Activated CD8-positive, alpha-beta memory T cell treated with anti-CD3 and anti-CD28 coated beads, Interleukin-2, amount 50 U/mL, for 24 hours (primary cell): ENCODE data around the gene GALNT1.
"Not testable (repeated sequence)": the region's sequence is repeated elsewhere in the genome, so short reads cannot be mapped to it uniquely, and the experiment has no call there.

Experiments used
- DNase-seq: peaks from one replicate; pipeline ENCODE4 v3.0.0-alpha.2; 2020; ENCODE audit errors: extremely low read depth

The GALNT1 gene

GRCh38 chr18:35581546-35581897, at the start of gene GALNT1:
TSS of gene GALNT1 (plus strand) at chr18:35581740. CDS start at chr18:35654663, 72,923 bp downstream.
- DNase-seq, result no peak

- no peak for DNase-seq
Measured at GRCh38 chr18:35533916-35534405, 47.6 kb upstream of the GALNT1 start.

- DNase-seq, result no peak
Measured at GRCh38 chr18:35535297-35535696, 46.2 kb upstream of the GALNT1 start.

- DNase-seq, result no peak
Measured at GRCh38 chr18:35542356-35542755, 39.2 kb upstream of the GALNT1 start.

GRCh38 chr18:35547008-35547605, 34.4 kb upstream of the GALNT1 start:
- no peak for DNase-seq

GRCh38 chr18:35549564-35549963, 32.0 kb upstream of the GALNT1 start:
- no peak for DNase-seq

GRCh38 chr18:35553300-35553699, 28.2 kb upstream of the GALNT1 start:
- DNase-seq, result no peak

GRCh38 chr18:35555538-35555937, 26.0 kb upstream of the GALNT1 start:
- DNase-seq, result not testable (repeated sequence)

- no peak for DNase-seq
Measured at GRCh38 chr18:35559867-35560266, 21.7 kb upstream of the GALNT1 start.

- no peak for DNase-seq
Measured at GRCh38 chr18:35564795-35565453, 16.6 kb upstream of the GALNT1 start.

- no peak for DNase-seq
Measured at GRCh38 chr18:35566019-35566418, 15.5 kb upstream of the GALNT1 start.

- DNase-seq, result no peak
Measured at GRCh38 chr18:35570182-35570581, 11.4 kb upstream of the GALNT1 start.

GRCh38 chr18:35571138-35571537, 10.4 kb upstream of the GALNT1 start:
- no peak for DNase-seq

- DNase-seq, result no peak
Measured at GRCh38 chr18:35572644-35573043, 8.9 kb upstream of the GALNT1 start.

- DNase-seq, result no peak
Measured at GRCh38 chr18:35573531-35573930, 8.0 kb upstream of the GALNT1 start.

GRCh38 chr18:35576240-35576845, 5.2 kb upstream of the GALNT1 start:
- DNase-seq, result not testable (repeated sequence)

GRCh38 chr18:35577045-35577848, 4.3 kb upstream of the GALNT1 start:
- no peak for DNase-seq

GRCh38 chr18:35578481-35578880, 3.1 kb upstream of the GALNT1 start:
- DNase-seq, result no peak

GRCh38 chr18:35578936-35579335, 2.6 kb upstream of the GALNT1 start:
- DNase-seq, result no peak

GRCh38 chr18:35580701-35581539, 620 bp upstream of the GALNT1 start:
- DNase-seq, result no peak

- no peak for DNase-seq
Measured at GRCh38 chr18:35581898-35582641, 530 bp downstream of the GALNT1 start.
